HL-60 (cell line): ENCODE results near the gene FOXD2.
A peak's percentile ranks its signal among the peaks of the same experiment; 100 is the strongest.

Source experiments
- DNase-seq, 2 experiments: peaks; one replicate each; pipeline ENCODE4 v3.0.0-alpha.2; 2010 to 2020; ENCODE audit warnings: low read depth in 1 of 2, low spot score in 1 of 2
- H3K27ac ChIP-seq: fragments of 250-450 bp; sonication (Bioruptor Pico); replicated peaks from 2 replicates; pipeline ENCODE4 v1.5.1; 2020; ENCODE audit warnings: mild to moderate bottlenecking, moderate library complexity
- H3K27me3 ChIP-seq: fragments of 250-450 bp; sonication (Bioruptor Pico); 2 replicates; pipeline ENCODE4 v1.5.1; 2021; ENCODE audit warnings: mild to moderate bottlenecking, moderate library complexity; ENCODE audit not compliant: insufficient read depth, poor library complexity, severe bottlenecking
- H3K4me3 ChIP-seq: replicated peaks from 2 replicates; pipeline ENCODE4 v1.5.1; 2011; ENCODE audit warnings: mild to moderate bottlenecking, control low read depth, low read length; ENCODE audit not compliant: insufficient read depth
- GABPA ChIP-seq: IDR thresholded peaks from 2 replicates; pipeline ENCODE4 v1.6.1; 2012; ENCODE audit warnings: low read depth
- POLR2AphosphoS5 ChIP-seq: IDR thresholded peaks from 2 replicates; pipeline ENCODE4 v1.6.1; 2012; ENCODE audit warnings: low read depth
- SPI1 ChIP-seq: IDR thresholded peaks from 2 replicates; pipeline ENCODE4 v1.6.1; 2012; ENCODE audit warnings: low read depth, mild to moderate bottlenecking, borderline replicate concordance
- TF ChIP-seq, protein P1 (sequence below): IDR thresholded peaks from 2 replicates; pipeline ENCODE4 v1.6.1; 2012; ENCODE audit warnings: low read depth; ENCODE audit not compliant: insufficient replicate concordance
- TF ChIP-seq, protein P2 (sequence below): IDR thresholded peaks from one replicate; pipeline ENCODE4 v1.5.1; 2011; ENCODE audit warnings: low read length, control low read depth, inconsistent platforms; ENCODE audit not compliant: insufficient read depth

The FOXD2 gene

DNA sequence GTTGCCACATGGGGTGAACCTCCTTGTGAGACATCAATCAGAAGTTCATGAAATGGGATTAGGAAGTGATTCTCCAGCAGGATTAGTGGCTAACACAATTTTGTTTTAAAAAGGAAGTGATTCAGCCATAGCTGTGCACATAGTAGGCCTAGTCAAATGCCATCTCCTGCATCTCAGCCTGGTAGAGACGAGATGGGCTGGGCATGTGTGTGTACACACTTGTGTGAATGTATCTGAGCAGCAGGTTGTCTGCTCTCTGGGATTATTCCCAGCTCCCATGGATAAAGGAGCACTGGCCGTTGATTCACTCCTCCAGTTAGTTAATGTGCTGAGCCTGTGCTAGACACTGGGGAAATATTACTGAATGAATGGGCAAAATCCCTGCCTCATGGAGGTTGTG lies 19.7 kb upstream of the FOXD2 start:
- H3K27ac ChIP-seq = no peak overlapping the region
- TF ChIP-seq, protein P1, sequence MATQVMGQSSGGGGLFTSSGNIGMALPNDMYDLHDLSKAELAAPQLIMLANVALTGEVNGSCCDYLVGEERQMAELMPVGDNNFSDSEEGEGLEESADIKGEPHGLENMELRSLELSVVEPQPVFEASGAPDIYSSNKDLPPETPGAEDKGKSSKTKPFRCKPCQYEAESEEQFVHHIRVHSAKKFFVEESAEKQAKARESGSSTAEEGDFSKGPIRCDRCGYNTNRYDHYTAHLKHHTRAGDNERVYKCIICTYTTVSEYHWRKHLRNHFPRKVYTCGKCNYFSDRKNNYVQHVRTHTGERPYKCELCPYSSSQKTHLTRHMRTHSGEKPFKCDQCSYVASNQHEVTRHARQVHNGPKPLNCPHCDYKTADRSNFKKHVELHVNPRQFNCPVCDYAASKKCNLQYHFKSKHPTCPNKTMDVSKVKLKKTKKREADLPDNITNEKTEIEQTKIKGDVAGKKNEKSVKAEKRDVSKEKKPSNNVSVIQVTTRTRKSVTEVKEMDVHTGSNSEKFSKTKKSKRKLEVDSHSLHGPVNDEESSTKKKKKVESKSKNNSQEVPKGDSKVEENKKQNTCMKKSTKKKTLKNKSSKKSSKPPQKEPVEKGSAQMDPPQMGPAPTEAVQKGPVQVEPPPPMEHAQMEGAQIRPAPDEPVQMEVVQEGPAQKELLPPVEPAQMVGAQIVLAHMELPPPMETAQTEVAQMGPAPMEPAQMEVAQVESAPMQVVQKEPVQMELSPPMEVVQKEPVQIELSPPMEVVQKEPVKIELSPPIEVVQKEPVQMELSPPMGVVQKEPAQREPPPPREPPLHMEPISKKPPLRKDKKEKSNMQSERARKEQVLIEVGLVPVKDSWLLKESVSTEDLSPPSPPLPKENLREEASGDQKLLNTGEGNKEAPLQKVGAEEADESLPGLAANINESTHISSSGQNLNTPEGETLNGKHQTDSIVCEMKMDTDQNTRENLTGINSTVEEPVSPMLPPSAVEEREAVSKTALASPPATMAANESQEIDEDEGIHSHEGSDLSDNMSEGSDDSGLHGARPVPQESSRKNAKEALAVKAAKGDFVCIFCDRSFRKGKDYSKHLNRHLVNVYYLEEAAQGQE = no peak
- no peak for TF ChIP-seq POLR2AphosphoS5
- no peak for TF ChIP-seq SPI1
- no peak for TF ChIP-seq GABPA
- TF ChIP-seq, protein P2, sequence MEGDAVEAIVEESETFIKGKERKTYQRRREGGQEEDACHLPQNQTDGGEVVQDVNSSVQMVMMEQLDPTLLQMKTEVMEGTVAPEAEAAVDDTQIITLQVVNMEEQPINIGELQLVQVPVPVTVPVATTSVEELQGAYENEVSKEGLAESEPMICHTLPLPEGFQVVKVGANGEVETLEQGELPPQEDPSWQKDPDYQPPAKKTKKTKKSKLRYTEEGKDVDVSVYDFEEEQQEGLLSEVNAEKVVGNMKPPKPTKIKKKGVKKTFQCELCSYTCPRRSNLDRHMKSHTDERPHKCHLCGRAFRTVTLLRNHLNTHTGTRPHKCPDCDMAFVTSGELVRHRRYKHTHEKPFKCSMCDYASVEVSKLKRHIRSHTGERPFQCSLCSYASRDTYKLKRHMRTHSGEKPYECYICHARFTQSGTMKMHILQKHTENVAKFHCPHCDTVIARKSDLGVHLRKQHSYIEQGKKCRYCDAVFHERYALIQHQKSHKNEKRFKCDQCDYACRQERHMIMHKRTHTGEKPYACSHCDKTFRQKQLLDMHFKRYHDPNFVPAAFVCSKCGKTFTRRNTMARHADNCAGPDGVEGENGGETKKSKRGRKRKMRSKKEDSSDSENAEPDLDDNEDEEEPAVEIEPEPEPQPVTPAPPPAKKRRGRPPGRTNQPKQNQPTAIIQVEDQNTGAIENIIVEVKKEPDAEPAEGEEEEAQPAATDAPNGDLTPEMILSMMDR = no peak
- H3K27me3 ChIP-seq = peaks cover 28% of the 10 kb centered on the region
- no peak for DNase-seq
- no peak overlapping the region for H3K4me3 ChIP-seq

DNA sequence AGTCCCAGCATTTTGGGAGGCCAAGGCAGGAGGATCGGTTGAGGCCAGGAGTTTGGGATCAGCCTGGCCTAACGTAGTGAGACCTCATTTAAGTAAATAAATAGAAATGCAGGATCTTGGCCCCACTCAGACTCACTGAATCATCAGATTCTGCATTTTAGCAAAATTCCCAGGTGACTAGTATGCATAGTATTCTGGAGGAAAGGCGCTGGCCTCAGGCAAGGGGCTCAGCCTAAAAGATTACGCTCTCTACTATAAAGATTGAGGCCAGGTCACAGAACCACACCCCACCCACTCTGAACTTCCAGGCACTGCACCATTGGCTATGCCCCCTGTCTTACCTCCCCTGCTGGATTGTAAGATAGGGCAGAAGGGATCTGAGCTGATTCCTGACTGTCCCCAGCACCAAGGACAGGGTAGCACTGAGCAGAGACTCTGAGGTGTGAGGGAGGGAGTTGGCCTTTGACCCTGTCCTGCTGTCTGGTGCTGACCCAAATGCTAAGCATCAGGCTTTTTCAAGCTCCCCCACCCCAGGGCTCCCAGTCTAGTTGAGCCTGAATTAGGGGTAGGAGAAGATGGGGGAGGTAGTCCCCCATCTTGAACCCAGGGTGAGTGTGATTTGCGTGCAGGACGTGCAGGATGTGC lies 19.0 kb upstream of the FOXD2 start:
- TF ChIP-seq POLR2AphosphoS5 = no peak
- TF ChIP-seq, protein P1 = peak; percentile 29
- no peak overlapping the region for H3K27ac ChIP-seq
- H3K27me3 ChIP-seq = peaks cover 28% of the 10 kb centered on the region
- DNase-seq = no peak
- H3K4me3 ChIP-seq = no peak overlapping the region

DNA sequence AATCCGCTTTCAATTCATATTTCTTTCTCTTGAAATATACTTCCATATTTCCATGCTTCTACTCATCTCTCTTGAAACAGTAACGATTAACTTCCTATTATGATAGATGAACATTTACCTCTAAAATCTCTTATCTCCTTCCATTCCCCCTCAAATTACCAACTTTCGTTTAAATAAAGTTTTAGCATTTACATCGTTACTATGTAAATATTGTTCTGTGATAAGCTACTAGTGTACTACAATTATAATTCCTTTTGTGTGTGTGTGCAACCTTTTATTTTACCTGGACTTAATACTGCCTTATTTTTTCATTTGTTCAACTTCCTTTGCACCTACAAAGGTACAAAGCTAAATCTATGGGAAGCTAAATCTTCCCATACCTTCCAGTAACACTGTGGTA lies 17.3 kb upstream of the FOXD2 start:
- TF ChIP-seq SPI1 = no peak
- no peak for TF ChIP-seq POLR2AphosphoS5
- TF ChIP-seq, protein P2 = no peak
- TF ChIP-seq, protein P1 = no peak
- TF ChIP-seq GABPA = no peak
- no peak for DNase-seq
- Histone ChIP-seq H3K4me3 (no peak overlapping the region), H3K27me3 (peaks cover 16% of the 10 kb centered on the region), H3K27ac (no peak overlapping the region)
